Fibroblast of skin of right biceps (primary cell): ENCODE results near the gene CAPN6.

Source experiments
- DNase-seq: peaks from one replicate; pipeline ENCODE4 v3.0.0-alpha.2; 2013

The CAPN6 gene

GRCh38 chrX:111199505-111199904, 70.8 kb downstream of the CAPN6 start:
- DNase-seq = no peak
